Neural progenitor cell (in vitro differentiated cells): Measurements from ENCODE around the gene HHAT. TPM values are rescaled to one million over a fixed set of nuclear protein-coding genes. Genes with fewer than 3 reads are reported as not detected.

Source experiments
- DNase-seq: peaks from one replicate; pipeline ENCODE4 v3.0.0-alpha.2; 2016; ENCODE audit warnings: low spot score
- H2AFZ ChIP-seq: fragments of 200-600 bp; sonication (generic); replicated peaks from 2 replicates; pipeline ENCODE4 v1.6.1; 2016; ENCODE audit warnings: antibody characterized with exemption
- H3F3A ChIP-seq: fragments of 200-600 bp; sonication (generic); 2 replicates; pipeline ENCODE4 v1.6.1; 2016; ENCODE audit warnings: antibody characterized with exemption, low read depth
- H3K27ac ChIP-seq: fragments of 200-600 bp; sonication (generic); 2 replicates; pipeline ENCODE4 v1.5.1; 2016; ENCODE audit warnings: mild to moderate bottlenecking
- H3K27me3 ChIP-seq: fragments of 200-600 bp; sonication (generic); 2 replicates; pipeline ENCODE4 v1.6.1; 2016; ENCODE audit warnings: mild to moderate bottlenecking, moderate library complexity
- H3K36me3 ChIP-seq: fragments of 200-600 bp; sonication (generic); 2 replicates; pipeline ENCODE4 v1.5.1; 2016
- H3K4me1 ChIP-seq: fragments of 200-600 bp; sonication (generic); 2 replicates; pipeline ENCODE4 v1.6.1; 2016; ENCODE audit warnings: mixed run types
- H3K4me2 ChIP-seq: fragments of 200-600 bp; sonication (generic); 2 replicates; pipeline ENCODE4 v1.6.1; 2016
- H3K4me3 ChIP-seq: fragments of 200-600 bp; sonication (generic); 2 replicates; pipeline ENCODE4 v1.5.1; 2016
- H3K79me2 ChIP-seq: fragments of 200-600 bp; sonication (generic); 2 replicates; pipeline ENCODE4 v1.6.1; 2016; ENCODE audit warnings: low read depth
- H3K9ac ChIP-seq: fragments of 200-600 bp; sonication (generic); 2 replicates; pipeline ENCODE4 v1.6.1; 2016
- H3K9me3 ChIP-seq: fragments of 200-600 bp; sonication (generic); 2 replicates; pipeline ENCODE4 v1.5.1; 2016; ENCODE audit warnings: low read depth
- H4K20me1 ChIP-seq: fragments of 200-600 bp; sonication (generic); 2 replicates; pipeline ENCODE4 v1.6.1; 2016; ENCODE audit warnings: low read depth
- H3K27ac Mint-ChIP-seq: 3 replicates; pipeline ENCODE4 v1.8.0; 2021; ENCODE audit warnings: mixed read lengths
- H3K27me3 Mint-ChIP-seq: 2 replicates; pipeline ENCODE4 v1.8.0; 2022; ENCODE audit warnings: low read depth, mild to moderate bottlenecking, inconsistent platforms, moderate library complexity, mixed read lengths; ENCODE audit not compliant: insufficient read depth
- H3K36me3 Mint-ChIP-seq: 3 replicates; pipeline ENCODE4 v1.8.0; 2021; ENCODE audit warnings: mixed read lengths
- H3K4me1 Mint-ChIP-seq: 3 replicates; pipeline ENCODE4 v1.8.0; 2021; ENCODE audit warnings: mixed read lengths
- H3K4me3 Mint-ChIP-seq: 3 replicates; pipeline ENCODE4 v1.8.0; 2021; ENCODE audit warnings: mild to moderate bottlenecking, moderate library complexity, mixed read lengths
- H3K9me3 Mint-ChIP-seq: 3 replicates; pipeline ENCODE4 v1.8.0; 2020; ENCODE audit warnings: mixed read lengths
- CTCF ChIP-seq: fragments of 200-600 bp; sonication (generic); IDR thresholded peaks from 2 replicates; pipeline ENCODE4 v1.5.1; 2017; ENCODE audit warnings: antibody characterized with exemption, mild to moderate bottlenecking
- EZH2 ChIP-seq: fragments of 200-600 bp; sonication (generic); IDR thresholded peaks from 2 replicates; pipeline ENCODE4 v1.6.1; 2017; ENCODE audit warnings: antibody characterized with exemption, mild to moderate bottlenecking, moderate library complexity
- EZH2phosphoT487 ChIP-seq: fragments of 200-600 bp; sonication (generic); IDR thresholded peaks from 2 replicates; pipeline ENCODE4 v1.6.1; 2017; ENCODE audit warnings: antibody characterized with exemption
- total RNA-seq: library from RNA; depleted of rRNA; stranded (reverse); fragments of >200 nt; gene quantifications from 2 replicates; pipeline ENCODE4 v1.2.3, GENCODE V29; 2015; ENCODE audit warnings: low replicate concordance

The HHAT gene
- total RNA-seq, 1 donor from 2014 or later = 10.3 TPM

- H3K4me2 ChIP-seq = no peak overlapping the region
- H2AFZ ChIP-seq = no peak overlapping the region
- peaks cover 2% of the 10 kb centered on the region for H3K9me3 Mint-ChIP-seq
These were observed 127.3 kb downstream of the HHAT start for GRCh38 chr1:210455840-210456603.

GRCh38 chr1:210456731-210457255 is 128.1 kb downstream of the HHAT start:
- H3K4me2 ChIP-seq = no peak overlapping the region
- H3K27me3 ChIP-seq = no peaks in the 10 kb centered on the region
- no peaks in the 10 kb centered on the region for H3K27me3 Mint-ChIP-seq
- H3K4me3 Mint-ChIP-seq = no peak overlapping the region
- peaks cover 2% of the 10 kb centered on the region for H3K9me3 Mint-ChIP-seq
- H3K9ac ChIP-seq = no peak overlapping the region
- H3K9me3 ChIP-seq = no peaks in the 10 kb centered on the region
- H3K36me3 Mint-ChIP-seq = peaks cover 2% of the 10 kb centered on the region
- no peak for DNase-seq
- no peak overlapping the region for H2AFZ ChIP-seq
- H3K79me2 ChIP-seq = no peaks in the 10 kb centered on the region
- no peak for TF ChIP-seq EZH2phosphoT487
- no peak for TF ChIP-seq CTCF
- TF ChIP-seq EZH2 = no peak
- H3K27ac Mint-ChIP-seq = no peak overlapping the region
- H3F3A ChIP-seq = no peaks in the 10 kb centered on the region
- no peak overlapping the region for H3K4me3 ChIP-seq
- H3K27ac ChIP-seq = no peak overlapping the region
- no peaks in the 10 kb centered on the region for H3K36me3 ChIP-seq
- peaks cover 13% of the 10 kb centered on the region for H3K4me1 Mint-ChIP-seq
- H4K20me1 ChIP-seq = no peaks in the 10 kb centered on the region
- no peaks in the 10 kb centered on the region for H3K4me1 ChIP-seq

More at GRCh38 chr1:210455840-210456603, 127.3 kb downstream of the HHAT start:
- Histone ChIP-seq H3K27me3 (no peaks in the 10 kb centered on the region), H3K4me3 (no peak overlapping the region), H3K4me1 (no peaks in the 10 kb centered on the region), H3K27ac (no peak overlapping the region), H3K9ac (no peak overlapping the region), H3K36me3 (no peaks in the 10 kb centered on the region), H3K9me3 (no peaks in the 10 kb centered on the region), H3F3A (no peaks in the 10 kb centered on the region), H3K79me2 (no peaks in the 10 kb centered on the region), H4K20me1 (no peaks in the 10 kb centered on the region)
- TF ChIP-seq EZH2phosphoT487 = no peak
- Mint-ChIP-seq H3K4me1 (peaks cover 13% of the 10 kb centered on the region), H3K27ac (no peak overlapping the region), H3K4me3 (no peak overlapping the region), H3K27me3 (no peaks in the 10 kb centered on the region), H3K36me3 (peaks cover 2% of the 10 kb centered on the region)
- DNase-seq = no peak

- H3K27ac Mint-ChIP-seq = peak overlapping the region; percentile 25
- H3K27ac ChIP-seq = no peak overlapping the region
- no peak overlapping the region for H3K4me3 ChIP-seq
- no peak overlapping the region for H3K4me3 Mint-ChIP-seq
- no peaks in the 10 kb centered on the region for H3K79me2 ChIP-seq
- H3K4me1 ChIP-seq = no peaks in the 10 kb centered on the region
- H3K4me1 Mint-ChIP-seq = peaks cover 13% of the 10 kb centered on the region
- no peak overlapping the region for H3K4me2 ChIP-seq
- H3K36me3 ChIP-seq = no peaks in the 10 kb centered on the region
- no peaks in the 10 kb centered on the region for H3K27me3 ChIP-seq
- H3K27me3 Mint-ChIP-seq = no peaks in the 10 kb centered on the region
- TF ChIP-seq EZH2phosphoT487 = no peak
- TF ChIP-seq EZH2 = no peak
- TF ChIP-seq CTCF = no peak
- peaks cover 2% of the 10 kb centered on the region for H3K9me3 Mint-ChIP-seq
- H4K20me1 ChIP-seq = no peaks in the 10 kb centered on the region
- no peaks in the 10 kb centered on the region for H3F3A ChIP-seq
- peaks cover 2% of the 10 kb centered on the region for H3K36me3 Mint-ChIP-seq
- no peaks in the 10 kb centered on the region for H3K9me3 ChIP-seq
- DNase-seq = no peak
- no peak overlapping the region for H3K9ac ChIP-seq
- H2AFZ ChIP-seq = no peak overlapping the region
These were observed 128.9 kb downstream of the HHAT start for GRCh38 chr1:210457568-210457967.

GRCh38 chr1:210464519-210465039 is 135.9 kb downstream of the HHAT start:
- no peak overlapping the region for H2AFZ ChIP-seq
- no peak overlapping the region for H3K27ac Mint-ChIP-seq
- TF ChIP-seq EZH2 (no peak), CTCF (no peak), EZH2phosphoT487 (no peak)
- no peaks in the 10 kb centered on the region for H3K4me1 ChIP-seq
- no peak for DNase-seq
- H3K4me3 Mint-ChIP-seq = no peak overlapping the region
- no peaks in the 10 kb centered on the region for H3F3A ChIP-seq
- no peaks in the 10 kb centered on the region for H3K27me3 Mint-ChIP-seq
- no peak overlapping the region for H3K9ac ChIP-seq
- H3K4me1 Mint-ChIP-seq = peaks cover 4% of the 10 kb centered on the region
- H3K36me3 Mint-ChIP-seq = no peaks in the 10 kb centered on the region
- no peaks in the 10 kb centered on the region for H3K36me3 ChIP-seq
- no peaks in the 10 kb centered on the region for H3K9me3 Mint-ChIP-seq
- no peaks in the 10 kb centered on the region for H4K20me1 ChIP-seq
- H3K9me3 ChIP-seq = no peaks in the 10 kb centered on the region
- no peaks in the 10 kb centered on the region for H3K79me2 ChIP-seq
- no peak overlapping the region for H3K27ac ChIP-seq
- H3K27me3 ChIP-seq = no peaks in the 10 kb centered on the region
- no peak overlapping the region for H3K4me3 ChIP-seq
- no peak overlapping the region for H3K4me2 ChIP-seq
